Endothelial cell (in vitro differentiated cells): ENCODE results near the gene ASTE1. TPM values are rescaled to one million over a fixed set of nuclear protein-coding genes. Genes with fewer than 3 reads are reported as not detected.

Experiments
- DNase-seq: peaks from one replicate; pipeline ENCODE4 v3.0.0; 2021; ENCODE audit warnings: low spot score
- H3K27ac Mint-ChIP-seq: one replicate; pipeline ENCODE4 v1.8.0; 2021; ENCODE audit warnings: mixed read lengths, inconsistent platforms; ENCODE audit not compliant: unreplicated experiment
- H3K27me3 Mint-ChIP-seq: one replicate; pipeline ENCODE4 v1.8.0; 2021; ENCODE audit warnings: mild to moderate bottlenecking, moderate library complexity, mixed read lengths, inconsistent platforms; ENCODE audit not compliant: unreplicated experiment
- H3K36me3 Mint-ChIP-seq: one replicate; pipeline ENCODE4 v1.8.0; 2021; ENCODE audit warnings: mild to moderate bottlenecking, low read depth, mixed read lengths, inconsistent platforms; ENCODE audit not compliant: unreplicated experiment
- H3K4me1 Mint-ChIP-seq: one replicate; pipeline ENCODE4 v1.8.0; 2021; ENCODE audit warnings: mild to moderate bottlenecking, mixed read lengths, inconsistent platforms; ENCODE audit not compliant: unreplicated experiment
- H3K4me3 Mint-ChIP-seq: one replicate; pipeline ENCODE4 v1.8.0; 2021; ENCODE audit warnings: mild to moderate bottlenecking, mixed read lengths, inconsistent platforms; ENCODE audit not compliant: unreplicated experiment
- H3K9me3 Mint-ChIP-seq: one replicate; pipeline ENCODE4 v1.8.0; 2021; ENCODE audit warnings: mixed read lengths, inconsistent platforms; ENCODE audit not compliant: unreplicated experiment
- CTCF ChIP-seq: fragments of 200-600 bp; sonication (generic); IDR thresholded peaks from one replicate; pipeline ENCODE4 v1.5.0; 2021; ENCODE audit warnings: antibody characterized with exemption; ENCODE audit not compliant: unreplicated experiment
- total RNA-seq: library from RNA; stranded (reverse); fragmentation: NEBNext Ultra II Directional; extraction: Animal tissue kit (Norgen Biotek cat#: 25700); gene quantifications from one replicate; pipeline ENCODE4 v1.2.1, GENCODE V29; 2021; ENCODE audit not compliant: unreplicated experiment

Gene ASTE1
- total RNA-seq, 1 donor from 2014 or later, result 5.5 TPM

GRCh38 chr3:131008326-131008725, 18.3 kb downstream of the ASTE1 start:
- Mint-ChIP-seq H3K27me3 (no peaks in the 10 kb centered on the region), H3K4me1 (no peaks in the 10 kb centered on the region), H3K36me3 (peaks cover 17% of the 10 kb centered on the region), H3K4me3 (no peak overlapping the region), H3K27ac (no peak overlapping the region), H3K9me3 (no peaks in the 10 kb centered on the region)
- no peak for DNase-seq
- no peak for TF ChIP-seq CTCF

- no peaks in the 10 kb centered on the region for H3K27me3 Mint-ChIP-seq
- no peak for TF ChIP-seq CTCF
- DNase-seq, result no peak
- H3K27ac Mint-ChIP-seq, result no peak overlapping the region
- no peak overlapping the region for H3K4me3 Mint-ChIP-seq
- H3K36me3 Mint-ChIP-seq, result peaks cover 17% of the 10 kb centered on the region
- no peaks in the 10 kb centered on the region for H3K4me1 Mint-ChIP-seq
- H3K9me3 Mint-ChIP-seq, result no peaks in the 10 kb centered on the region
These were observed 18.8 kb downstream of the ASTE1 start for GRCh38 chr3:131007782-131008181.

DNA sequence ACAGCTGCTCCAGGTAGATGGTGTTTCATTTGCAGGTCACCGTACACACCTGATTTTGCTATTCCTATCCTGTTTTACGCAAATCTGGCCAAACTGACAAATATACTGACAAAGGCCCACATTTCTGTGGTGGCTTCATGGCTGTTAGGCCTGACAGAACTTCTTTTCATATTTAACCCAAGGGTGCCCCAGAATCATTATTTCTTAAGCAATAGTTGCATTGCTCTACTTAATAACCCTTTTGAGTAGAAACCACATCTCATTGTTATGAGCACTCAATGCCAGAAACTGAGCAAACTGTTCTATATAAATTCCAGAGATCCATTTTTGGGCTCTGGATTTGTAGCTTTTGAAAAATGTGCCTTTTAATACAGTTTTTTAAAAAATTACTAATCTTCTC, 19.4 kb downstream of the ASTE1 start:
- no peaks in the 10 kb centered on the region for H3K4me1 Mint-ChIP-seq
- H3K9me3 Mint-ChIP-seq, result no peaks in the 10 kb centered on the region
- no peak overlapping the region for H3K27ac Mint-ChIP-seq
- peaks cover 17% of the 10 kb centered on the region for H3K36me3 Mint-ChIP-seq
- H3K27me3 Mint-ChIP-seq, result no peaks in the 10 kb centered on the region
- no peak for DNase-seq
- TF ChIP-seq CTCF, result no peak
- H3K4me3 Mint-ChIP-seq, result no peak overlapping the region

- H3K4me1 Mint-ChIP-seq, result no peaks in the 10 kb centered on the region
- H3K27me3 Mint-ChIP-seq, result no peaks in the 10 kb centered on the region
- TF ChIP-seq CTCF, result no peak
- no peak for DNase-seq
- H3K36me3 Mint-ChIP-seq, result peaks cover 12% of the 10 kb centered on the region
- H3K27ac Mint-ChIP-seq, result no peak overlapping the region
- no peak overlapping the region for H3K4me3 Mint-ChIP-seq
- no peaks in the 10 kb centered on the region for H3K9me3 Mint-ChIP-seq
These were observed 22.0 kb downstream of the ASTE1 start for GRCh38 chr3:131004603-131005002.

DNA sequence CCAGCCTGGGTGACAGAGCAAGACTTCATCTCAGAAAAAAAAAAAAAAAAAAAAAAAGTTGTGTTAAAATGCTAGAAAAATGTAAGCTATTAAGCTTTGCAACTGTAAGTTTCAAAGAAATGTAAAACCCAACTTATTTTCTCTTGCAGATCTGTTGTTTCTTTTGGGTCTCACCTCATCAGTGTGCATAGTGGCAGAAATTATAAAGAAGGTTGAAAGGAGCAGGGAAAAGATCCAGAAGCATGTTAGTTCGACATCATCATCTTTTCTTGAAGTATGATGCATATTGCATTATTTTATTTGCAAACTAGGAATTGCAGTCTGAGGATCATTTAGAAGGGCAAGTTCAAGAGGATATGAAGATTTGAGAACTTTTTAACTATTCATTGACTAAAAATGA, 25.6 kb downstream of the ASTE1 start:
- TF ChIP-seq CTCF, result no peak
- Mint-ChIP-seq H3K4me1 (no peaks in the 10 kb centered on the region), H3K9me3 (no peaks in the 10 kb centered on the region), H3K4me3 (no peak overlapping the region), H3K27me3 (no peaks in the 10 kb centered on the region), H3K36me3 (peaks cover 8% of the 10 kb centered on the region), H3K27ac (no peak overlapping the region)
- DNase-seq, result no peak
